H9 (cell line): Measurements from ENCODE around the gene TUT4. TPM values are rescaled to one million over a fixed set of nuclear protein-coding genes. Genes with fewer than 3 reads are reported as not detected.

Experiments used
- DNase-seq: peaks from one replicate; pipeline ENCODE4 v3.0.0-alpha.2; 2017
- H2AFZ ChIP-seq: one replicate; pipeline ENCODE4 v1.6.1; 2013; ENCODE audit warnings: mild to moderate bottlenecking, low read length, control low read depth, moderate library complexity
- H2AK5ac ChIP-seq: 2 replicates; pipeline ENCODE4 v1.6.1; 2013; ENCODE audit warnings: low read length, control low read depth, mixed read lengths; ENCODE audit not compliant: insufficient read length
- H2BK120ac ChIP-seq: one replicate; pipeline ENCODE4 v1.6.1; 2013; ENCODE audit warnings: low read depth, mild to moderate bottlenecking, low read length, control low read depth, inconsistent platforms; ENCODE audit not compliant: poor library complexity, severe bottlenecking
- H2BK12ac ChIP-seq: 2 replicates; pipeline ENCODE4 v1.6.1; 2013; ENCODE audit warnings: low read length, control low read depth, mixed read lengths, low read depth; ENCODE audit not compliant: insufficient read length
- H2BK15ac ChIP-seq: 2 replicates; pipeline ENCODE4 v1.6.1; 2013; ENCODE audit warnings: low read depth, low read length, control low read depth
- H2BK20ac ChIP-seq: one replicate; pipeline ENCODE4 v1.6.1; 2013; ENCODE audit warnings: low read depth, mild to moderate bottlenecking, low read length, control low read depth, inconsistent platforms; ENCODE audit not compliant: poor library complexity, severe bottlenecking
- H2BK5ac ChIP-seq: 2 replicates; pipeline ENCODE4 v1.6.1; 2013; ENCODE audit warnings: low read length, control low read depth, mixed read lengths; ENCODE audit not compliant: insufficient read length
- H3K14ac ChIP-seq: 2 replicates; pipeline ENCODE4 v1.6.1; 2013; ENCODE audit warnings: low read length, control low read depth; ENCODE audit not compliant: insufficient read depth
- H3K18ac ChIP-seq: 2 replicates; pipeline ENCODE4 v1.6.1; 2013; ENCODE audit warnings: low read depth, mild to moderate bottlenecking, mixed read lengths, low read length, control low read depth; ENCODE audit not compliant: insufficient read length
- H3K23ac ChIP-seq: 2 replicates; pipeline ENCODE4 v1.6.1; 2013; ENCODE audit warnings: low read length, control low read depth, mixed read lengths, low read depth; ENCODE audit not compliant: insufficient read length
- H3K23me2 ChIP-seq: 2 replicates; pipeline ENCODE4 v1.6.1; 2013; ENCODE audit warnings: low read depth, mild to moderate bottlenecking, mixed read lengths, low read length, control low read depth; ENCODE audit not compliant: insufficient read length, poor library complexity, severe bottlenecking
- H3K27ac ChIP-seq: 2 replicates; pipeline ENCODE4 v1.5.1; 2013; ENCODE audit warnings: low read length, control low read depth, mixed read lengths, low read depth; ENCODE audit not compliant: insufficient read length
- H3K27me3 ChIP-seq: 2 replicates; pipeline ENCODE4 v1.6.1; 2013; ENCODE audit warnings: low read length, control low read depth, inconsistent platforms; ENCODE audit not compliant: insufficient read depth
- H3K4ac ChIP-seq: 2 replicates; pipeline ENCODE4 v1.6.1; 2013; ENCODE audit warnings: low read depth, mild to moderate bottlenecking, control low read depth, inconsistent platforms, low read length, moderate library complexity
- H3K4me1 ChIP-seq: 2 replicates; pipeline ENCODE4 v1.6.1; 2013; ENCODE audit warnings: low read length, control low read depth, inconsistent platforms; ENCODE audit not compliant: insufficient read depth
- H3K4me2 ChIP-seq: 2 replicates; pipeline ENCODE4 v1.6.1; 2013; ENCODE audit warnings: low read length, control low read depth, mixed read lengths; ENCODE audit not compliant: insufficient read length, insufficient read depth
- H3K56ac ChIP-seq: 2 replicates; pipeline ENCODE4 v1.6.1; 2013; ENCODE audit warnings: low read depth, mild to moderate bottlenecking, mixed read lengths, low read length, control low read depth; ENCODE audit not compliant: insufficient read length
- H3K79me1 ChIP-seq: 2 replicates; pipeline ENCODE4 v1.6.1; 2013; ENCODE audit warnings: low read depth, mild to moderate bottlenecking, moderate library complexity, low read length, control low read depth, inconsistent platforms; ENCODE audit not compliant: insufficient read depth, poor library complexity, severe bottlenecking
- H3K79me2 ChIP-seq: 2 replicates; pipeline ENCODE4 v1.6.1; 2013; ENCODE audit warnings: low read length, control low read depth, inconsistent platforms; ENCODE audit not compliant: insufficient read depth
- H3K9ac ChIP-seq: 2 replicates; pipeline ENCODE4 v1.6.1; 2013; ENCODE audit warnings: low read length, control low read depth, mixed read lengths; ENCODE audit not compliant: insufficient read length; ENCODE audit errors: extremely low read depth
- H3K9me3 ChIP-seq: one replicate; pipeline ENCODE4 v1.6.1; 2013; ENCODE audit warnings: low read depth, low read length, inconsistent platforms; ENCODE audit not compliant: control insufficient read depth
- H3T11ph ChIP-seq: one replicate; pipeline ENCODE4 v1.6.1; 2013; ENCODE audit warnings: mild to moderate bottlenecking, low read length, control low read depth, inconsistent platforms
- H4K20me1 ChIP-seq: one replicate; pipeline ENCODE4 v1.6.1; 2013; ENCODE audit not compliant: control insufficient read depth, insufficient read length, insufficient read depth
- H4K5ac ChIP-seq: 2 replicates; pipeline ENCODE4 v1.6.1; 2013; ENCODE audit warnings: low read depth, mild to moderate bottlenecking, mixed read lengths, low read length, control low read depth; ENCODE audit not compliant: insufficient read length
- H4K8ac ChIP-seq: replicated peaks from 2 replicates; pipeline ENCODE4 v1.6.1; 2013; ENCODE audit warnings: low read length, control low read depth, mixed read lengths, low read depth; ENCODE audit not compliant: insufficient read length
- H4K91ac ChIP-seq: 2 replicates; pipeline ENCODE4 v1.6.1; 2013; ENCODE audit warnings: low read depth, mild to moderate bottlenecking, moderate library complexity, mixed read lengths, low read length, control low read depth; ENCODE audit not compliant: insufficient read length
- H3K27ac Mint-ChIP-seq, 3 experiments: 2 replicates in 2 of 3; 3 replicates in 1 of 3; pipeline ENCODE4 v1.8.0; 2020 to 2021; ENCODE audit warnings: mixed read lengths in 3 of 3, mild to moderate bottlenecking in 1 of 3, moderate library complexity in 1 of 3
- H3K27me3 Mint-ChIP-seq: 2 replicates; pipeline ENCODE4 v1.8.0; 2021; ENCODE audit warnings: low read depth, mild to moderate bottlenecking, moderate library complexity, mixed read lengths
- H3K36me3 Mint-ChIP-seq, 3 experiments: 2 replicates in 2 of 3; 3 replicates in 1 of 3; pipeline ENCODE4 v1.8.0; 2020 to 2021; ENCODE audit warnings: low read depth in 3 of 3, mixed read lengths in 3 of 3; ENCODE audit not compliant: insufficient read depth in 1 of 3
- H3K4me1 Mint-ChIP-seq, 2 experiments: 2 replicates each; pipeline ENCODE4 v1.8.0; 2020; ENCODE audit warnings: mixed read lengths in 2 of 2
- H3K4me3 Mint-ChIP-seq, 2 experiments: 2 replicates in 1 of 2; 3 replicates in 1 of 2; pipeline ENCODE4 v1.8.0; 2020 to 2021; ENCODE audit warnings: mild to moderate bottlenecking in 2 of 2, mixed read lengths in 2 of 2, moderate library complexity in 1 of 2
- H3K9me3 Mint-ChIP-seq, 2 experiments: 2 replicates in 1 of 2; 3 replicates in 1 of 2; pipeline ENCODE4 v1.8.0; 2020; ENCODE audit warnings: mild to moderate bottlenecking in 2 of 2, mixed read lengths in 2 of 2, moderate library complexity in 1 of 2
- CTCF ChIP-seq: fragments of 200-600 bp; sonication (generic); conservative IDR thresholded peaks from 3 replicates; pipeline ENCODE4 v1.8.0; 2021; ENCODE audit warnings: antibody characterized with exemption, mild to moderate bottlenecking
- WGBS: extraction: QIAGEN DNeasy Blood & Tissue Kit; methylation state at CpG from one replicate; pipeline ENCODE4 v1.1.7; 2013; ENCODE audit warnings: missing lambda C conversion rate, low lambda C conversion rate, mixed read lengths; ENCODE audit not compliant: insufficient read length; ENCODE audit errors: extremely low coverage; 5-methylcytosine and 5-hydroxymethylcytosine counted together
- total RNA-seq: library from RNA; stranded (reverse); gene quantifications from 2 replicates; pipeline ENCODE4 v1.2.1, GENCODE V29; 2021

The TUT4 gene
- total RNA-seq, 1 experiment from 2014 or later = 59.3 TPM

DNA sequence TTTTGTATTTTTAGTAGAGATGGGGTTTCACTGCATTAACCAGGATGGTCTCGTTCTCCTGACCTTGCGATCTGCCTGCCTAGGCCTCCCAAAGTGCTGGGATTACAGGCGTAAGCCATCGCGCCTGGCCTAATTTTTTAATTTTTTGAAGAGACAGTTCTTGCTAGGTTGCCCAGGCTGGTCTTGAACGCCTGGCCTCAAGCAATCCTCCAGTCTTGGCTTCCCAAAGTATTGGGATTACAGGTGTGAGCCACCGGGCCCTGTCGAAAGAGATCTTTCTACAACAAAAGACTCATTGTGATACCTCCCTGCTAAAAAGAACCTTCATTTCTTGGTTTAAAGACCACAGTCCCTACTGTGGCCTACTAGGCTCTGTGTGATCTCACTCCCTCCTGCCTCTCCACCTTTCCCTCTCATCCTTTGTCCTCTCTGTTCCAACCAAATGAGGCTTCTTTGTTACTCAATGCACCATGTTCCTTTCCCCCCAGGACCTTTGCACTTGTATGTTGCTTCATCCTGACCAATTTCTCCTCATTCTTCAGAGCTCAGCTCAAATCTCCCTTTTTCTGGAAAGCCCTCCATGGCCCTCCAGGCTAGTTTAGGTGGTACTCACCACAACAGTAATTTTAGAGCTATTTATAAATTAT, 47.8 kb upstream of the TUT4 start:
- Histone ChIP-seq H3K27ac (no peak overlapping the region), H2AK5ac (no peak overlapping the region), H3K23me2 (peaks cover 7% of the 10 kb centered on the region), H3K4ac (no peak overlapping the region), H3K14ac (no peak overlapping the region), H3K56ac (no peak overlapping the region), H3K9me3 (no peaks in the 10 kb centered on the region), H2BK20ac (no peak overlapping the region), H3K79me1 (no peaks in the 10 kb centered on the region), H4K5ac (no peak overlapping the region), H4K8ac (no peak overlapping the region), H2BK5ac (no peak overlapping the region), H3T11ph (no peak overlapping the region), H3K79me2 (no peaks in the 10 kb centered on the region), H2BK12ac (no peak overlapping the region), H2AFZ (no peak overlapping the region), H3K18ac (no peak overlapping the region), H3K27me3 (peaks cover 13% of the 10 kb centered on the region; the same call in 1 of the 2 replicates), H4K91ac (no peak overlapping the region), H3K4me1 (peaks cover 4% of the 10 kb centered on the region; the same call in 1 of the 2 replicates), H2BK120ac (no peak overlapping the region), H2BK15ac (no peak overlapping the region), H3K9ac (no peak overlapping the region), H3K23ac (no peak overlapping the region), H3K4me2 (no peak overlapping the region), H4K20me1 (peaks cover 3% of the 10 kb centered on the region)
- H3K36me3 Mint-ChIP-seq = no peaks in the 10 kb centered on the region
- H3K27me3 Mint-ChIP-seq = peaks cover 44% of the 10 kb centered on the region
- TF ChIP-seq CTCF = no peak
- peaks cover 13 to 16% of the 10 kb centered on the region in 2 experiments for H3K4me1 Mint-ChIP-seq
- H3K27ac Mint-ChIP-seq = no peak overlapping the region
- no peak overlapping the region; a peak in 1 of 5 replicates for H3K4me3 Mint-ChIP-seq
- H3K9me3 Mint-ChIP-seq = no peaks in the 10 kb centered on the region
- DNase-seq = no peak
- no CpG with 5 or more reads among the region's 8 CpGs for WGBS
